GM21619 (cell line): ENCODE results near the gene ATAD2B.

Source experiments
- ATAC-seq: cut with Tn5 transposase; IDR thresholded peaks from one replicate; pipeline ENCODE4 v1.9.1; 2021; ENCODE audit not compliant: unreplicated experiment

ATAD2B gene

DNA sequence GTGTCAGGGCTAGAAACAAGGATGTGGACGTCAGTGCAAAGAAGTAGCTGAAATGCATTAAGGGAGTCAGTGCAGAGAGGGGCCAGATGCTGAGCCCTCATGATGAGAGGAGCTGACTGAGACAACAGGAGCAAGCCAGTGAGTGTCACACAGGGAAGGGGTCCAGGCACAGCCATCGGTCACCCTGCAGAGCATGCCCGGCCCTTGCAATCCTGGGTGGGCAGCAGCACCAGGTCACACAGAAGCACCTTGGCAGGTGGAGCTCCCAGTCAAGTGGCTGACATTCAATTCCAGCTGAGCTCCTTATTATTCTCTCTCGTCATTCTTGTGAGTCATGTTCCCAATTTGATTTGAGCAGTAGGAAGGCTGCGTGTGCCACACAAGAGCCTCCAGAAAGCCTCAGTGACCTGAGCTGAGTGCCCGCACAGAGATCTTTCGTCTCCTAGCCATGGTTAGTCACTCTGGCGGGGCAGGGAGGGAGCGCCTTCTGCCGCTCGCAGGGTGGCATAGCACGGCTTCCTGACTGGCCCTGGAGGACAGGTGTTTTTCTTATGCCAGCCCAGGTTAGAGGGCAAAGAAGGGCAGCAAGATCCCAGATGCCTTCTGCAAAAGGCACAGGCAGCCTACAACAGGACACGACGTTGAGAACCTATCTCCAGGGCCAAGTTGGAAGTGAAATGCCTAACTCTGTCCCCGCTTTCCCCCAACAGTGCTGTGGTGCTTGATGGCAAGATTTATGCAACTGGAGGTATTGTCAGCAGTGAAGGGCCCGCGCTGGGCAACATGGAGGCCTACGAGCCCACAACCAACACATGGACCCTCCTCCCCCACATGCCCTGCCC lies 220.9 kb downstream of the ATAD2B start:
- no peak for ATAC-seq

DNA sequence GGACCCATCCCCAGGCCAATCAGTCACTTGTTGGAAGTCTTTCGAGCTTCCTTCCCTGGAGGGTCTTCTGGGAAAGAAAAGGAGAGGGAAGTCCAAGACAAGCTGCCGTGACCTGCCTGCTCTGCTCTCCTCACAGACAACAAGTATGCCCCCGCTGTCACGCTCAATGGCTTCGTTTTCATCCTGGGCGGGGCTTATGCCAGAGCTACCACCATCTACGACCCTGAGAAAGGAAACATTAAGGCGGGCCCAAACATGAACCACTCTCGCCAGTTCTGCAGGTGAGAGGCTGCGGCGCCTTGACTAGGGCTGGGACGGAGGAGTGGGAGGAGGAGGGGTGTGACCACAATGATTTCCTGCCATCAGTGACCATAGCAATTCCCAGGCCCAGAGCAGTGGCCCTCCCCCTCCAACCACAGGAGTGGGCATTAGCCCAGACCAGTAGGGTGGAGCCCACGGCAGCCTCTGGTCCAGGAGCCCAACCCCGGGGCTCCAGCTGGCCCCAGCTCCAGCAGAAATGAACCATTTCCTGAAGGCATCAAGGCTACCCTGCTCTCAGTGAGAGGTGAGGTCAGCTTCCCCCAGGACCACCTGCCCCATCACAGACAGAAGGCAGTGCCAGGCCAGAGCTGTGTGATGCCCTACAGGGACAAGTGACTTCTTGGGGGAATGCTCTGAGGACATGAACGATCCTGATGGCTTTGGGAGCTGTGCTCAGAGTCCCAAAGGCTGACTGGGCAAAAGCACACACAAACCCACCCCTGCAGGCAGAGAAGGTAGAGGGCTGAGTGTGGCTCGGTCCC lies 223.1 kb downstream of the ATAD2B start:
- ATAC-seq: no peak

DNA sequence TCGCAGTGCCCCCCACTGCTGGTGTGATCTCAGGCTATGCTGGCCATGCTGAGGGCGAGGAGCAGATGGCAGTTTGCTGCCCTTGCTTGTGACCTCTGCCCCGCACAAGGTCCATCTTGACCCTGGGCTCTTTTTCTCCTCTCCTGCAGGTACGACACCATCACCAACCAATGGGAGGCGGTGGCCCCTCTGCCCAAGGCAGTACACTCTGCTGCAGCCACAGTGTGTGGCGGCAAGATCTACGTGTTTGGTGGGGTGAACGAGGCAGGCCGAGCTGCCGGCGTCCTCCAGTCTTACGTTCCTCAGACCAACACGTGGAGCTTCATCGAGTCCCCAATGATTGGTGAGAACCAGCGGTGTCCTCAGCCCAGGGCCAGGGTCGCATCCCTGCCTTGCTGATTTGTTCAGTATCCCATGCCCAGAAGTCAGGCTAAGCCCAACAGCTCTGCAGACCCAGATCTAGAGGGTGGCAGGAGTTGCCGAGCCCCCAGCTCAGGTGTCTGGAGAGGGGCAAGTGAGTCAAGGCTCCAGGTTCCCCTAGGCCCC lies 223.8 kb downstream of the ATAD2B start:
- ATAC-seq: no peak

DNA sequence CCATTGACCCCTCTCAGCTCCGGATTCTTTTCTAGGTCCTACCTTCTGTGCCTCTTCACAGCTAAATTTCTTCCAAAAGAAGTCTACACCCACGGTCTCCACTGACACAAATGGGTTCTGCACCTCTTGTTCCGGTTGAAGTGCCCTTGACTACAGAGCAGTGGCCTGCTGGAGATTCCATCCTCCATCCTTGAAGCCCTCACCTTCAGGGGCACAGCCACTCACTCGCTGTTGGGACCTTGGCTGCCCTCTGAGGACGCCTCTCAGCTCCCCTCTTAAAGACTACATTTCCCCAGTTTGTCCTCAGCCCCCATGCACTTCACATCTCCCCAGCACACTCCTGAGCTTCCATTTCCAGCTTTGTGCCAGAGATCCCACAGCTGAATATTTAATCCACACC lies 226.3 kb downstream of the ATAD2B start:
- no peak for ATAC-seq

DNA sequence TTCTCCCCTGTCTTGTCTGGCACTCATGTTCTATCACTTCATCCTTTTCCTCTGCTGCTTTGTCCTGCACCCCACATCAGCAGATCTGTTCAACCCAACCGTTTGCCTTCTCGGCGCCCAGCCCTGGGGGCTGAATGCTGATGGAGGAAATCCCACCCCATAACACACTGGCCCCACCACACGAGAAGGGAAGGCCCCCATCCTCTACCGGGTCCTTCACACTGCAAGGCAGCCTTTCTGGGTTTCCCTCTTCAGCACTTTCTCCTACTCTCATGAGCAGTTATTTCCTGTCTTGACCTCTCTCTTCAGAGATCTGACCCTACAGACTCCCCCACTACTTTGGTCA lies 227.4 kb downstream of the ATAD2B start:
- no peak for ATAC-seq

DNA sequence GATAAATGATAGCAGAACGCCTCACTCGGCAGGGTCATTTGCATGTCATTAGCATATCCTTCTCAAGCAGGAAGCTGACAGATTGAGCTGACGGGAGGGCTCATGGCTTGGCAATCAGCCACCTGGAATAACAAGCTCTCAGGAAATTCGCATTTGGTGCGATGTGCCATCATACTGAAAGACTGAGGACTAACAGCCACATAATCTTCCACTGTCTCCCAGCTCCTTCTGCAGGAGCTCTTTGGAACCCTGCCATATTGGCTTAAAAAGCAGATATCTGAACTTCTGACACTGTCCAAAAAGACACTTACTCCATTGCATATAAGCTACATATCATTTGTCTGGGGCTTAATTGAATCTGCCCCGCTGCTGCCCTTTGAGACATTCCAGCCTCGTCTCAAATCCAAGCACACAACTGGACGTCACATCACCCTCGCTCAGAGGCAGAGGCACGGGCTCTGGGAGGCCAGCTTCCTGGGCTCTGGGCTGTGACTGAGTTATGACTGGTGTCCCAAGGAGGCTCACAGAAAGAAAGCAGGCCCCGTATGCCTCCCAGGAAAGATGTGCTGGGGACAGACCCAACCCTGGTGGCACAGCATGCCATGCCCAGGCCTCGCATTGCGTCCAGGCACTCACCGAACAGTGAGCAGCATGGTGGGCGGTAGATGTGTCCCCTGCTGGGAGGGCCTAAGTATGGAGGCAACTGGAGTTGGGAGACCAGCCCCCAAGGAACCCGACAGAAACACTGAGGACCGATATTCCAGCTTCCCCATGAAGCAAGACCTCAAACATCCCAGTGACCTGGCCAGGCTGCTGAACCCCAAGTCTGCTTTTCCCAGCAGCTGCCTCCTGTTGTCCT lies 228.0 kb downstream of the ATAD2B start:
- ATAC-seq: no peak
